Upper lobe of left lung (tissue), 6 donors: ENCODE results near the gene DMXL2. TPM values are rescaled to one million over a fixed set of nuclear protein-coding genes. Genes with fewer than 3 reads are reported as not detected.

Experiments used
- ATAC-seq, 2 donors: fragments of 200-7000 bp; cut with Tn5 transposase; one replicate each; pipeline ENCODE4 v1.9.1; 2022; ENCODE audit warnings: mild to moderate bottlenecking in 2 of 2, moderate library complexity in 2 of 2; ENCODE audit not compliant: low FRiP score in 2 of 2
- DNase-seq, 2 donors: peaks; one replicate each; pipeline ENCODE4 v3.0.0-alpha.2; 2019 to 2020
- H3K27ac ChIP-seq, 4 donors: fragments of 200-600 bp; sonication (generic); one replicate each; pipeline ENCODE4 v1.5.1; 2016 to 2019
- H3K27me3 ChIP-seq, 4 donors: fragments of 200-600 bp; sonication (generic); one replicate each; pipeline ENCODE4 v1.5.1; 2017 to 2019
- H3K36me3 ChIP-seq, 4 donors: fragments of 200-600 bp; sonication (generic); one replicate each; pipeline ENCODE4 v1.5.1; 2016 to 2019
- H3K4me1 ChIP-seq, 4 donors: fragments of 200-600 bp; sonication (generic); one replicate each; pipeline ENCODE4 v1.5.1; 2018 to 2019
- H3K4me3 ChIP-seq, 4 donors: fragments of 200-600 bp; sonication (generic); one replicate each; pipeline ENCODE4 v1.5.1; 2017 to 2019; ENCODE audit warnings: mild to moderate bottlenecking in 2 of 4, moderate library complexity in 1 of 4
- H3K9me3 ChIP-seq, 4 donors: fragments of 200-600 bp; sonication (generic); one replicate each; pipeline ENCODE4 v1.5.1; 2018 to 2019
- CTCF ChIP-seq, 6 experiments: fragments of 450-650 bp in 4 of 6; fragments of 200-600 bp in 2 of 6; sonication (generic) in 2 of 6; IDR thresholded peaks; one replicate each; pipeline ENCODE4 v1.5.1; 2016 to 2019; ENCODE audit warnings: antibody characterized with exemption in 6 of 6
- EP300 ChIP-seq, 4 donors: sonication (generic); formaldehyde crosslinking; IDR thresholded peaks; one replicate each; pipeline ENCODE4 v1.5.1; 2017; ENCODE audit warnings: antibody characterized with exemption in 4 of 4, control low read depth in 2 of 4
- POLR2A ChIP-seq, 4 donors: fragments of 450-650 bp; IDR thresholded peaks; one replicate each; pipeline ENCODE4 v1.5.1; 2016 to 2017; ENCODE audit warnings: antibody characterized with exemption in 4 of 4, mild to moderate bottlenecking in 2 of 4
- POLR2AphosphoS5 ChIP-seq, 2 donors: sonication (generic); formaldehyde crosslinking; IDR thresholded peaks; one replicate each; pipeline ENCODE4 v1.5.1; 2017; ENCODE audit warnings: antibody characterized with exemption in 2 of 2
- WGBS, 2 donors: methylation state at CpG; one replicate each; pipeline ENCODE4 v1.1.5; 2017 to 2018; 5-methylcytosine and 5-hydroxymethylcytosine counted together
- total RNA-seq, 6 donors: library from RNA; depleted of rRNA in 4 of 6; stranded (reverse); fragments of >200 nt in 4 of 6; gene quantifications; one replicate each; pipeline versions ENCODE4 v1.1.0 to v1.2.1, GENCODE V29; 2016 to 2021
- donor health status: DM: no; HTN: no; CAD: no; lungs with moderate emphysema.
- donor health status: DM: no; HTN: yes; CAD: no; lungs with severe emphysema.

The DMXL2 gene
- total RNA-seq, 6 donors from 2014 or later = 39.8 to 140 (median 58.1) TPM

- no peak for TF ChIP-seq CTCF (IDR thresholded peaks at IDR 0.05)
- Histone ChIP-seq H3K9me3 (no peaks in the 10 kb centered on the region), H3K4me3 (no peak overlapping the region), H3K36me3 (peaks cover 0 to 10% (median 0%) of the 10 kb centered on the region in 4 donors), H3K27ac (no peak overlapping the region), H3K4me1 (peaks cover 0 to 3% (median 0%) of the 10 kb centered on the region in 4 donors), H3K27me3 (no peaks in the 10 kb centered on the region)
- no peak for ATAC-seq
- WGBS, 2 donors = 58 to 68% methylated on average over 1 of the region's 1 CpG
- no peak for DNase-seq
Observed at GRCh38 chr15:51496246-51496645, 126.3 kb downstream of the DMXL2 start.

GRCh38 chr15:51494411-51495314 lies 127.9 kb downstream of the DMXL2 start:
- 75 to 77% methylated on average over 9 of the region's 9 CpGs for WGBS, 2 donors
- Histone ChIP-seq H3K27ac (no peak overlapping the region), H3K4me1 (peaks cover 0 to 3% (median 0%) of the 10 kb centered on the region in 4 donors), H3K36me3 (peaks cover 0 to 8% (median 0%) of the 10 kb centered on the region in 4 donors), H3K9me3 (no peaks in the 10 kb centered on the region), H3K27me3 (no peaks in the 10 kb centered on the region), H3K4me3 (no peak overlapping the region)
- TF ChIP-seq POLR2AphosphoS5 (IDR thresholded peaks at IDR 0.05) (no peak), POLR2A (IDR thresholded peaks at IDR 0.05) (no peak), CTCF (IDR thresholded peaks at IDR 0.05) (no peak), EP300 (IDR thresholded peaks at IDR 0.05) (no peak)
- no peak for ATAC-seq
- DNase-seq = no peak

- Histone ChIP-seq H3K27me3 (no peaks in the 10 kb centered on the region), H3K4me1 (peaks cover 0 to 3% (median 0%) of the 10 kb centered on the region in 4 donors), H3K9me3 (no peaks in the 10 kb centered on the region), H3K27ac (no peak overlapping the region), H3K36me3 (peaks cover 0 to 10% (median 0%) of the 10 kb centered on the region in 4 donors), H3K4me3 (no peak overlapping the region)
- no peak for DNase-seq
- ATAC-seq = no peak
- WGBS, 2 donors = 70 to 73% methylated on average over 2 of the region's 2 CpGs
- no peak for TF ChIP-seq POLR2A (IDR thresholded peaks at IDR 0.05)
- no peak for TF ChIP-seq EP300 (IDR thresholded peaks at IDR 0.05)
- no peak for TF ChIP-seq CTCF (IDR thresholded peaks at IDR 0.05)
- TF ChIP-seq POLR2AphosphoS5 (IDR thresholded peaks at IDR 0.05) = no peak
Observed at GRCh38 chr15:51493892-51494291, 128.7 kb downstream of the DMXL2 start.

GRCh38 chr15:51492528-51492927 lies 130.0 kb downstream of the DMXL2 start:
- H3K27ac ChIP-seq = no peak overlapping the region
- WGBS, 2 donors = 88 to 90% methylated on average over 4 of the region's 4 CpGs
- H3K27me3 ChIP-seq = no peaks in the 10 kb centered on the region
- peaks cover 0 to 3% (median 0%) of the 10 kb centered on the region in 4 donors for H3K4me1 ChIP-seq
- TF ChIP-seq POLR2A (IDR thresholded peaks at IDR 0.05) (no peak), EP300 (IDR thresholded peaks at IDR 0.05) (no peak), CTCF (IDR thresholded peaks at IDR 0.05) (no peak), POLR2AphosphoS5 (IDR thresholded peaks at IDR 0.05) (no peak)
- H3K9me3 ChIP-seq = no peaks in the 10 kb centered on the region
- ATAC-seq (no peak), DNase-seq (no peak)
- peaks cover 0 to 18% (median 3%) of the 10 kb centered on the region in 4 donors for H3K36me3 ChIP-seq
- H3K4me3 ChIP-seq = no peak overlapping the region
